BLaER1 treated with 17β-estradiol and CSF1 and Interleukin-3, amounts not matched to agents 10 nM and 100 nM (cell line): ENCODE measurements around the gene RPS6KA2.
"Not testable (repeated sequence)": the region's sequence is repeated elsewhere in the genome, so short reads cannot be mapped to it uniquely, and the experiment has no call there.

Source experiments
- H3K27ac ChIP-seq, 11 experiments: shearing (Covaris generic); formaldehyde crosslinking; 2 replicates each; pipeline ENCODE4 v1.8.1; 2022
- H3K27me3 ChIP-seq, 11 experiments: shearing (Covaris generic); formaldehyde crosslinking; 2 replicates each; pipeline ENCODE4 v1.8.1; 2022
- H3K36me3 ChIP-seq, 11 experiments: shearing (Covaris generic); formaldehyde crosslinking; 2 replicates each; pipeline ENCODE4 v1.8.1; 2022
- H3K4me1 ChIP-seq, 10 experiments: shearing (Covaris generic); formaldehyde crosslinking; 2 replicates each; pipeline ENCODE4 v1.8.1; 2022
- H3K4me2 ChIP-seq, 11 experiments: shearing (Covaris generic); formaldehyde crosslinking; 2 replicates each; pipeline ENCODE4 v1.8.1; 2022
- H3K4me3 ChIP-seq, 10 experiments: shearing (Covaris generic); formaldehyde crosslinking; 2 replicates each; pipeline ENCODE4 v1.8.1; 2022
- H3K9ac ChIP-seq, 11 experiments: shearing (Covaris generic); formaldehyde crosslinking; 2 replicates each; pipeline ENCODE4 v1.8.1; 2022
- H3K9me3 ChIP-seq, 11 experiments: shearing (Covaris generic); formaldehyde crosslinking; replicated peaks in 1 of 11; 2 replicates each; pipeline ENCODE4 v1.8.1; 2022
- H4K20me1 ChIP-seq, 11 experiments: shearing (Covaris generic); formaldehyde crosslinking; 2 replicates each; pipeline ENCODE4 v1.8.1; 2022
- Cebpa-rat ChIP-seq, 11 experiments: shearing (Covaris generic); IDR thresholded peaks; 2 replicates each; pipeline ENCODE4 v1.8.1; 2022

The RPS6KA2 gene

DNA sequence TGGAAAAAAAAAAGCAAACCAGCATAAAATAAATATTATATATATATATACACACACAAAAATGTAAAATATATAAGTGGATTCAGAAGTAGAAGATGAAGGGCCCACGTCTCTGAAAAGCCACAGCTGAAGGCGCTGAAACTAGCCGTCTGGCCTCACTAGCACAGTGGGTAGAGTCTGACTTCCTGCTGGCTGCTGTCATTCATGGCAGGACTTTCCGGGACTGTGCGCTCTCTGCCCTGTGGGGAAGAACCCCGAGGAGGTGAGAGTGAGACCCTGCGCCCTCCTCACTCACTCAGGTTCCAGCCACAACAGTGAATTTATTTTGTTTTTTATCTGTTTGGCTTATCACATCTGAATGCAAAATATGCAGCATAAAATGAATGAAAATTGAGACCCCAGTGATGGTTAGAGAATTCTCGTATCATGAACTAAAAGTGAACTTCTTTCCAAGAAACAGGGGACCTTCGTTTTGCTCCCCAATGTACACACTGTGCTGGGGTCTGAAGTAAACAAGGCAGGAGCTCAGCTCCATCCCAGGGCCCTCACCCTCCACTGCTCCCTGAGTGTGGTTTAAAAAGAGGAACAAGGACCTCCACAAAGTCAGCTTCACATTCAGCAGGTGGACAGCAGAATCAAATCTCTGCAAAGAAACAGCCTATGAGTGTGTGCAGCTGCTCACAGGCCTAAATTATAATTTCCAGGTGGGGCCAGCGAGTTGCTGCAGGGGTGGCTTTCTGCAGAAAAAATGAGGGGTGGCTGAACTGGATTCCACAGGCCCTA, 39.2 kb downstream of the RPS6KA2 start:
- H3K27ac ChIP-seq, result peak overlapping the region in 8 of 11 experiments; percentile 10 to 71 (median 64); a peak in 13 of 22 replicates
- no peaks in the 10 kb centered on the region for H3K36me3 ChIP-seq
- H3K4me2 ChIP-seq, result peak overlapping the region; percentile 73 to 96 (median 89)
- H3K27me3 ChIP-seq, result no peaks in the 10 kb centered on the region
- TF ChIP-seq Cebpa-rat (IDR thresholded peaks at IDR 0.05), result no peak
- H3K9me3 ChIP-seq, result no peaks in the 10 kb centered on the region
- peaks cover 39 to 58% (median 53%) of the 10 kb centered on the region in 10 experiments for H3K4me1 ChIP-seq
- peaks cover 7 to 80% (median 11%) of the 10 kb centered on the region in 11 experiments; a peak in 14 of 22 replicates for H4K20me1 ChIP-seq
- peak overlapping the region in 7 of 11 experiments; percentile 17 to 51 (median 46); a peak in 6 of 22 replicates for H3K9ac ChIP-seq
- H3K4me3 ChIP-seq, result peak overlapping the region in 1 of 10 experiments; percentile 14; a peak in 1 of 20 replicates

DNA sequence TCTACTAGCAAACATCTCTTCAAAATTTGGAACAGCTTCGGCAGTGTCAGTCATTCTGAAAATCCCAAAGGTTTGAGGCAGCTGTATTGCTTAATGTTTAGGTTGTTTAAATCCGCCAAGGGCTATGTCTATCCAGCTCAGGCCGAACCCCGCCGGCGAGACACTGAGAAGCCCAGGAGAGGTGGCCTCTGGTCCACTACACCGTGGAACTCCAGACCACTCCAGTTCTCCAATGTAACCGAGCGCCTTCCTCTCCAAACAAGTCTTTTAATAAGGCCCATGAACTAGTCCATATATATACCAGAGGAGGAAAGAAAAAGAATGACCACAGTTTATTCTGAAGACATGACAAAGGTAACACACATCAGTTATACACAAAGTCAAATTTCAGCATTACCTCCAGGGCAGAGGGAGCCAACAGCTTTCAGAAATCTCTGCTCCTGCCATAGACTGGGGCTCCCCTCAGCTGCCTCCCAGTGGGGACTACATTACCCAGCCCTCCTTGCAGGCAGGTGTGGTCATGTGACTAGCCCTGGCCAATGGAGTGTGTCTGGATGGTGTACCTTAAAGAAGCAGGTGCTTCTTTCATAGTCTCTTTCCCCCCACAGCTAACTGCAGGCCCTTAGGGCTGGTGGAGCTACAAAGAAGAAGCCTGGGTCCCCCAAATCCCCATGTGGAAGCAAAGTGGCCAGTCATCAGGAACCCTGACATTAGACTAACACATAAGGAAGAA, 40.5 kb downstream of the RPS6KA2 start, which contains the start of gene RAMACL:
RAMACL (minus strand) TSS at position 255 of the 733 bp plus-strand sequence; CDS start at position 54, 201 bp downstream.
- no peaks in the 10 kb centered on the region for H3K27me3 ChIP-seq
- H3K4me1 ChIP-seq, result peaks cover 39 to 58% (median 50%) of the 10 kb centered on the region in 10 experiments
- peak within 1 kb of the TSS in 6 of 11 experiments; percentile 3 to 70 (median 56); a peak in 7 of 22 replicates for H3K27ac ChIP-seq
- no peak for TF ChIP-seq Cebpa-rat (IDR thresholded peaks at IDR 0.05)
- H3K9ac ChIP-seq, result no peak within 1 kb of the TSS
- H3K4me2 ChIP-seq, result peak within 1 kb of the TSS; percentile 73 to 96 (median 89); a peak in 21 of 22 replicates
- no peaks in the 10 kb centered on the region for H3K9me3 ChIP-seq
- H3K36me3 ChIP-seq, result no peaks in the 10 kb centered on the region
- peaks cover 7 to 67% (median 11%) of the 10 kb centered on the region in 11 experiments; a peak in 14 of 22 replicates for H4K20me1 ChIP-seq
- H3K4me3 ChIP-seq, result no peak within 1 kb of the TSS

DNA sequence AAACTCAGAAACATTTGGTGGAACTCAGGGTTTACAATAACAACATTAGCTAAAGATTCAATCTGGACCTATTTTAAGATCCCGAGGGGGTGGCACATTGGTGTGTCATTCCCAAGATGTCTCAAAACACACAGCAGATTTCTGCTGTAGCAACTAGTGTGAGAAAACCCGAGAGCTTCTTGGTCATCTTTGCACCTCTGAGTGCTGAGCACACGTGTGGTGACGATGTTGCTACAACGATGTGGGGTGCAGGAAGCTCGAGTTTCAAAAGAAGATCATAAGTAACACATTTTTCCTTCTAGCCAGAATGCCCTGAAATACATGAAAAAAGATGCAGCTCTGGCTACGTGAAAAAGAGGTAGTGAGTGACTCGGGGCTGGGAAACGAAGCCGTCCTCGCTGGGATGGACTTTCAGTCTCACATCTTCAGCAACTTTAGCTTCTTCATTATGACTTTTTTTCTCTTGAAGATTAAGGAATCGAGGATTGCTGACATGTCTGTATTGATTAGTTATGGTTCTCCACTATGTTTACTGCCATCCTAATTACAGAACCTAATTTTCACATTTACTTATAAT, 42.1 kb downstream of the RPS6KA2 start:
- Histone ChIP-seq H3K4me1 (peaks cover 31 to 47% (median 39%) of the 10 kb centered on the region in 10 experiments), H3K9ac (no peak overlapping the region), H3K4me2 (peak overlapping the region in 1 of 11 experiments; percentile 13; a peak in 2 of 22 replicates), H3K27me3 (no peaks in the 10 kb centered on the region), H4K20me1 (peaks cover 7 to 56% (median 11%) of the 10 kb centered on the region in 11 experiments; a peak in 14 of 22 replicates), H3K4me3 (no peak overlapping the region), H3K9me3 (no peaks in the 10 kb centered on the region), H3K27ac (no peak overlapping the region), H3K36me3 (no peaks in the 10 kb centered on the region; a peak in 1 of 22 replicates)
- no peak for TF ChIP-seq Cebpa-rat (IDR thresholded peaks at IDR 0.05)

DNA sequence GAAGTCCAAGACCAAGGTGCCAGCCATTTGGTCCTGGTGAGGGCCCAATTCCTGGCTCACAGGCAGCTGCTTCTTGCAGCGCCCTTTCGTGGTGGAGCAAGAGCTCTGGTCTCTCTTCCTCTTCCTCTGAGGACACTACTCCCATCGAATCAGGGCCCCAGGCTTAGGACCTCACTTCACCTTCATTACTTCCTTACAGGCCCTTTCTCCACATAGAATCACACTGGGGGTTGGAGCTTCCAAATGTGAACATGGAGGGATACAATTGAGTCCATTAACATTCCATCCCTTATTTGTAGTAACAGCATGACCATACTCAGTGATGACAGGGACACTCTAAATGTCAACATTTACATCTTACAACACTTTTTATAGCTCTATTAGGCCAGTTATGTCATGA, 42.9 kb downstream of the RPS6KA2 start:
- Histone ChIP-seq H3K9me3 (no peaks in the 10 kb centered on the region), H3K27me3 (no peaks in the 10 kb centered on the region), H3K36me3 (no peaks in the 10 kb centered on the region; a peak in 1 of 22 replicates), H3K4me3 (no peak overlapping the region), H3K4me1 (peaks cover 23 to 39% (median 31%) of the 10 kb centered on the region in 10 experiments), H4K20me1 (peaks cover 7 to 51% (median 11%) of the 10 kb centered on the region in 11 experiments; a peak in 14 of 22 replicates), H3K27ac (no peak overlapping the region), H3K9ac (no peak overlapping the region), H3K4me2 (peak overlapping the region in 5 of 11 experiments; percentile 21 to 51 (median 33); a peak in 8 of 22 replicates)
- TF ChIP-seq Cebpa-rat (IDR thresholded peaks at IDR 0.05), result no peak

DNA sequence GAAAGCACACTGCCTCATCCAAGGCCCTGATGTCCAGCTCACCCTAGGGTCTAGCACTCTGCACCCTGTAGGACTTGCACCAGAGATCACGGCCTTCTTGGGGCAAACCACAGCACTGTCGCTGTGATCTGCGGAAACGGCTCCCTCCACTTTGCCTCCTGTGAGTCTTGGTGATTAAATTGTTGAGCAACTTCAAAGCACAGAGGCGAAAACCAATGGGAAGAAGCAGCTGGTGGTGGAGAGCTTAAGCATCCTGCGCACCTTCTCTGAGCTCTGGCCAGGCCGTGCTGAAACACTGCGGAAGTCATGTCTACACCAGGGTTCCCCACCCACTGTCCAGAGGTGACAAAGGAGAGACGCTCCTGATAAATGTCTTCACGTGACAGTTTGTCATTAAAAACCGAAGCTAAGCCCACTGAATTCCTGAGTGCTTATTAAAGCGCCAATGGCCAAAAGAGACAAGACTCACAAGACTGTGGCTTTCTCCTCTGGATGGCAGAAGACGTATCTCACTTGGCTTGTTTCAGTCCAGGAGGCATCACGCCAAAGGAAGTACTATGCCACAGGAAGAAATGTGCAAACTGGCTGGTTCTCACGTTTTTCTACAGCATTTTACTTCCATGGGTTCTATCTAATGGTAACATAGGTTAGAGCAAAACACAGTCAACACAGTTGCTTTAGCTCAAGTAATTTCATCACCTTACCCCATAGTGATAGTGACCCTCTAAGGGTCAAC, 43.7 kb downstream of the RPS6KA2 start:
- Histone ChIP-seq H4K20me1 (peaks cover 2 to 44% (median 3%) of the 10 kb centered on the region in 11 experiments; a peak in 14 of 22 replicates), H3K27ac (no peak overlapping the region), H3K9ac (no peak overlapping the region), H3K4me2 (peak overlapping the region in 2 of 11 experiments; percentile 33 to 51; a peak in 5 of 22 replicates), H3K9me3 (peaks cover 0 to under 1% (median 0%) of the 10 kb centered on the region in 11 experiments; a peak in 2 of 22 replicates), H3K4me1 (peaks cover 16 to 31% (median 24%) of the 10 kb centered on the region in 10 experiments), H3K36me3 (no peaks in the 10 kb centered on the region; a peak in 1 of 22 replicates), H3K27me3 (no peaks in the 10 kb centered on the region), H3K4me3 (no peak overlapping the region)
- TF ChIP-seq Cebpa-rat (IDR thresholded peaks at IDR 0.05), result no peak

DNA sequence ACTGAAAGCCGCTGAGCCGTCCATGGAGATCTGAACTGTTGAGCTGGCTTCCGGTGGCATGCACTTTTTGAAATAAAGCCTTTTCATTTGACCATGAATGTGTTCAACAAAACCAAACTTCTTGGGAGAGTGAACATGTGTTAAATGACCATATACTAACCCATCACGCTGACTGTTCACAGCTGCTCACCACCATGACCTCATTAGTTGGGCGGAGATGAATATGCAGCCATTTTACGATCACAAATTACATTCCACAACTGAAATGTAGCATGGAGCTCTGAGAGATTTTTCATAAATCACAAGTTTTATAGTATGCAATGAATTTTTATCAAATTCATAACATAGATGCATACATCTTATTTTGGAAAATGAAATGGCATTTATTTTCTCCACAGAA, 44.8 kb downstream of the RPS6KA2 start:
- Histone ChIP-seq H4K20me1 (peaks cover 0 to 32% (median 0%) of the 10 kb centered on the region in 11 experiments; a peak in 2 of 22 replicates), H3K4me3 (no peak overlapping the region), H3K4me2 (no peak overlapping the region), H3K27me3 (no peaks in the 10 kb centered on the region), H3K36me3 (no peaks in the 10 kb centered on the region; a peak in 1 of 22 replicates), H3K9ac (no peak overlapping the region), H3K4me1 (peaks cover 4 to 20% (median 13%) of the 10 kb centered on the region in 10 experiments), H3K9me3 (peaks cover 3 to 12% (median 9%) of the 10 kb centered on the region in 11 experiments; a peak in 20 of 22 replicates), H3K27ac (no peak overlapping the region)
- TF ChIP-seq Cebpa-rat (IDR thresholded peaks at IDR 0.05), result no peak

DNA sequence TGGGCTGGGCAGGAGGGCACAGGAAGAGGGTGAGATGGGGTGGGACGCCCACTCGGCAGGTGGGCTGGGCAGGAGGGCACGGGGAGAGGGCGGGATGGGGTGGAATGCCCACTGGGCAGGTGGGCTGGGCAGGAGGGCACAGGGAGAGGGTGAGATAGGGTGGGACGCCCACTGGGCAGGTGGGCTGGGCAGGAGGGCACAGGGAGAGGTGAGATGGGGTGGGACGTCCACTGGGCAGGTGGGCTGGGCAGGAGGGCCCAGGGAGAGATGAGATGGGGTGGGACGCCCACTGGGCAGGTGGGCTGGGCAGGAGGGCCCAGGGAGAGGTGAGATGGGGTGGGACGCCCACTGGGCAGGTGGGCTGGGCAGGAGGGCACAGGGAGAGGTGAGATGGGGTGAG, 45.2 kb downstream of the RPS6KA2 start:
- not testable (repeated sequence) for H3K9ac ChIP-seq, H3K36me3 ChIP-seq, H3K27me3 ChIP-seq, H3K4me3 ChIP-seq, H3K27ac ChIP-seq, H3K4me2 ChIP-seq
- H4K20me1 ChIP-seq, result peaks cover 0 to 28% (median 0%) of the 10 kb centered on the region in 11 experiments; a peak in 2 of 22 replicates
- H3K4me1 ChIP-seq, result peaks cover 0 to 17% (median 8%) of the 10 kb centered on the region in 10 experiments; a peak in 17 of 20 replicates
- peaks cover 8 to 17% (median 14%) of the 10 kb centered on the region in 11 experiments for H3K9me3 ChIP-seq

DNA sequence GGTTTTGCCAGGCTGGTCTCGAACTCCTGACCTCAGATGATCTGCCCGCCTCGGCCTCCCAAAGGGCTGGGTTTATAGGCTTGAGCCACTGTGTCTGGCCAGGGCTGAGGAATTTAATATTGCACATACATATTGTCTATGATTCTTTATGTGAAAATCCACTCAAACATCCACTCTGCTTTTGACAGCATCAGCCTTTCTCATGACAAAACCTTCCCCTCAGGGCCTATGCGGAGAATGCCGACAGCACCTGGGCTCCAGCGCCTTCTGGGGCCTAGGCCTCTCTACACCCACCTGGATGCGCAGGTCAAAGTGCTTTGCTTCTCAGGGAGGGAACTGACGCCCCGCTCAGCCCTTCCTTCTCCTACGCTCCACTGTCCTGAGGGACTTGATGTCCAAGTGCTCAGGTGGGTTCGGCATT, 46.0 kb downstream of the RPS6KA2 start:
- Histone ChIP-seq H3K36me3 (no peaks in the 10 kb centered on the region; a peak in 2 of 22 replicates), H4K20me1 (peaks cover 0 to 26% (median 0%) of the 10 kb centered on the region in 11 experiments; a peak in 2 of 22 replicates), H3K27me3 (no peaks in the 10 kb centered on the region), H3K9me3 (peaks cover 15 to 24% (median 21%) of the 10 kb centered on the region in 11 experiments), H3K27ac (no peak overlapping the region), H3K4me3 (no peak overlapping the region), H3K4me2 (no peak overlapping the region), H3K4me1 (peaks cover 0 to 17% (median 7%) of the 10 kb centered on the region in 10 experiments; a peak in 12 of 20 replicates), H3K9ac (no peak overlapping the region)
- no peak for TF ChIP-seq Cebpa-rat (IDR thresholded peaks at IDR 0.05)
